WTC11 (cell line): Measurements from ENCODE around the gene SMIM10L1. TPM values are rescaled to one million over a fixed set of nuclear protein-coding genes. Genes with fewer than 3 reads are reported as not detected.

ENCODE experiments used
- ATAC-seq: fragments of 200-7000 bp; cut with Tn5 transposase; 2 replicates; pipeline ENCODE4 v1.10.0; 2021; ENCODE audit warnings: mild to moderate bottlenecking, moderate library complexity
- CTCF ChIA-PET: fragments of 300-600 bp; sonication (Branson Sonifier 250); formaldehyde crosslinking; loops from one replicate; lab custom pipeline; 2021; ENCODE audit warnings: antibody characterized with exemption; lab: Charles Lee
- POLR2A ChIA-PET: fragments of 350-600 bp; sonication (Branson Sonifier 250); formaldehyde crosslinking; loops from one replicate; lab custom pipeline; 2021; ENCODE audit warnings: antibody characterized with exemption; lab: Charles Lee
- DNase-seq: peaks from one replicate; pipeline ENCODE4 v3.0.0; 2021; ENCODE audit warnings: low spot score
- H3K27ac Mint-ChIP-seq: 2 replicates; pipeline ENCODE4 v1.8.0; 2021; ENCODE audit warnings: mixed read lengths
- H3K27me3 Mint-ChIP-seq: 2 replicates; pipeline ENCODE4 v1.8.0; 2021; ENCODE audit warnings: low read depth, mild to moderate bottlenecking, moderate library complexity, mixed read lengths
- H3K36me3 Mint-ChIP-seq: 2 replicates; pipeline ENCODE4 v1.8.0; 2021; ENCODE audit warnings: mixed read lengths
- H3K4me1 Mint-ChIP-seq: 2 replicates; pipeline ENCODE4 v1.8.0; 2022; ENCODE audit warnings: mixed read lengths
- H3K4me3 Mint-ChIP-seq: 2 replicates; pipeline ENCODE4 v1.8.0; 2021; ENCODE audit warnings: mild to moderate bottlenecking, moderate library complexity, mixed read lengths
- H3K9me3 Mint-ChIP-seq: 2 replicates; pipeline ENCODE4 v1.8.0; 2021; ENCODE audit warnings: mixed read lengths
- AR ChIP-seq: fragments of 250-450 bp; sonication (Bioruptor Pico); IDR thresholded peaks from 2 replicates; pipeline ENCODE4 v1.9.0; 2021; ENCODE audit warnings: mild to moderate bottlenecking
- ARID4B ChIP-seq: sonication (generic); formaldehyde crosslinking; IDR thresholded peaks from 2 replicates; pipeline ENCODE4 v1.8.0; 2023; ENCODE audit warnings: missing genetic modification reagents, mild to moderate bottlenecking, borderline replicate concordance
- CDX4 ChIP-seq: fragments of 250-450 bp; sonication (Bioruptor Pico); IDR thresholded peaks from 2 replicates; pipeline ENCODE4 v1.9.0; 2021; ENCODE audit warnings: moderate library complexity, mild to moderate bottlenecking, inconsistent platforms, borderline replicate concordance
- CREB1 ChIP-seq: sonication (generic); formaldehyde crosslinking; IDR thresholded peaks from 2 replicates; pipeline ENCODE4 v1.8.0; 2023; ENCODE audit warnings: mild to moderate bottlenecking, missing genetic modification reagents
- E2F1 ChIP-seq: sonication (generic); formaldehyde crosslinking; IDR thresholded peaks from 2 replicates; pipeline ENCODE4 v1.8.0; 2022; ENCODE audit warnings: mild to moderate bottlenecking, missing genetic modification reagents
- EMX1 ChIP-seq: fragments of 250-450 bp; sonication (Bioruptor Pico); IDR thresholded peaks from 2 replicates; pipeline ENCODE4 v1.8.0; 2021; ENCODE audit warnings: mild to moderate bottlenecking
- HMGA2 ChIP-seq: fragments of 250-450 bp; sonication (Bioruptor Pico); IDR thresholded peaks from 2 replicates; pipeline ENCODE4 v1.4.0; 2021; ENCODE audit warnings: mild to moderate bottlenecking, moderate library complexity
- IRF2 ChIP-seq: sonication (generic); formaldehyde crosslinking; IDR thresholded peaks from 2 replicates; pipeline ENCODE4 v1.8.0; 2022; ENCODE audit warnings: low read depth, missing genetic modification reagents, borderline replicate concordance
- MLX ChIP-seq: sonication (generic); formaldehyde crosslinking; IDR thresholded peaks from 2 replicates; pipeline ENCODE4 v1.8.1; 2023; ENCODE audit warnings: mild to moderate bottlenecking, missing genetic modification reagents, moderate library complexity
- NFE2L1 ChIP-seq: sonication (generic); formaldehyde crosslinking; IDR thresholded peaks from 2 replicates; pipeline ENCODE4 v1.8.1; 2023; ENCODE audit warnings: missing genetic modification reagents
- NFYB ChIP-seq: sonication (generic); formaldehyde crosslinking; conservative IDR thresholded peaks from 2 replicates; pipeline ENCODE4 v1.8.0; 2022; ENCODE audit warnings: low read depth, missing genetic modification reagents
- PRDM15 ChIP-seq: sonication (generic); formaldehyde crosslinking; IDR thresholded peaks from 2 replicates; pipeline ENCODE4 v1.8.0; 2022; ENCODE audit warnings: missing genetic modification reagents
- RORB ChIP-seq: fragments of 250-450 bp; sonication (Bioruptor Pico); IDR thresholded peaks from 2 replicates; pipeline ENCODE4 v1.9.0; 2021; ENCODE audit warnings: mild to moderate bottlenecking
- SMAD4 ChIP-seq: sonication (generic); formaldehyde crosslinking; IDR thresholded peaks from 2 replicates; pipeline ENCODE4 v1.8.0; 2022; ENCODE audit warnings: mild to moderate bottlenecking, missing genetic modification reagents
- ZNF232 ChIP-seq: sonication (generic); formaldehyde crosslinking; IDR thresholded peaks from 2 replicates; pipeline ENCODE4 v1.8.0; 2022; ENCODE audit warnings: mild to moderate bottlenecking, missing genetic modification reagents
- ZNF396 ChIP-seq: fragments of 250-450 bp; sonication (Bioruptor Pico); IDR thresholded peaks from 2 replicates; pipeline ENCODE4 v1.8.0; 2021; ENCODE audit warnings: mild to moderate bottlenecking, moderate library complexity, borderline replicate concordance
- ZNF532 ChIP-seq: fragments of 250-450 bp; sonication (Bioruptor Pico); IDR thresholded peaks from 2 replicates; pipeline ENCODE4 v1.9.0; 2021; ENCODE audit warnings: mild to moderate bottlenecking, borderline replicate concordance
- total RNA-seq: library from RNA; stranded (reverse); gene quantifications from 3 replicates; pipeline ENCODE4 v1.2.3, GENCODE V29; 2021

The SMIM10L1 gene
- total RNA-seq, 1 experiment from 2014 or later: 12.2 TPM

- H3K27me3 Mint-ChIP-seq: no peaks in the 10 kb centered on the region
- POLR2A ChIA-PET: no interaction called here
- peaks cover 6% of the 10 kb centered on the region; the same call in 1 of the 2 replicates for H3K36me3 Mint-ChIP-seq
Measured at GRCh38 chr12:11133162-11133561, 37.8 kb upstream of the SMIM10L1 start.

More at GRCh38 chr12:11133162-11133561, 37.8 kb upstream of the SMIM10L1 start:
- DNase-seq (no peak), ATAC-seq (no peak)
- peak overlapping the region; percentile 54; the same call in 1 of the 2 replicates for H3K27ac Mint-ChIP-seq
- H3K9me3 Mint-ChIP-seq: no peaks in the 10 kb centered on the region
- no peak for TF ChIP-seq NFYB (CRISPR knock-in tag)
- no peak for TF ChIP-seq NFE2L1
- no peak for TF ChIP-seq ZNF532
- TF ChIP-seq E2F1: no peak
- TF ChIP-seq PRDM15 (CRISPR knock-in tag): no peak
- TF ChIP-seq AR: no peak
- TF ChIP-seq RORB (CRISPR knock-in tag): no peak
- no peak for TF ChIP-seq SMAD4 (CRISPR knock-in tag)
- TF ChIP-seq CREB1: no peak
- TF ChIP-seq CDX4 (CRISPR knock-in tag): no peak
- TF ChIP-seq ARID4B (CRISPR knock-in tag): no peak
- TF ChIP-seq MLX: no peak
- TF ChIP-seq IRF2 (CRISPR knock-in tag): no peak
- TF ChIP-seq ZNF396: no peak
- no peak for TF ChIP-seq HMGA2 (CRISPR knock-in tag)
- no peak for TF ChIP-seq EMX1 (CRISPR knock-in tag)
- TF ChIP-seq ZNF232: no peak
- no peak overlapping the region for H3K4me3 Mint-ChIP-seq
- peaks cover 4% of the 10 kb centered on the region; the same call in 1 of the 2 replicates for H3K4me1 Mint-ChIP-seq
- CTCF ChIA-PET: no interaction called here
